ENCODE measurements around the gene AP4E1.

- no peak for TF ChIP-seq CTCF (conservative IDR thresholded peaks at IDR 0.05; ENCODE audit: low read depth, low read length)
- no peak for TF ChIP-seq USF2 (IDR thresholded peaks at IDR 0.05; ENCODE audit: low read depth, low read length)
- TF ChIP-seq POLR2A (IDR thresholded peaks at IDR 0.05; ENCODE audit: low read depth, low read length): no peak
- TF ChIP-seq CEBPB (IDR thresholded peaks at IDR 0.05; ENCODE audit: low read depth, low read length): no peak
- no peak for TF ChIP-seq RAD21 (IDR thresholded peaks at IDR 0.05; ENCODE audit: low read length)
- no peak for TF ChIP-seq RFX5 (IDR thresholded peaks at IDR 0.05; ENCODE audit: low read depth, low read length)
- TF ChIP-seq CHD1 (IDR thresholded peaks at IDR 0.05; ENCODE audit: low read depth, low read length): no peak
Measured at GRCh38 chr15:51024735-51025453, 116.4 kb downstream of the AP4E1 start.

Data from IMR-90 (cell line).